DND-41 (cell line): ENCODE results near the gene TINAG.

Source experiments
- CTCF ChIP-seq: IDR thresholded peaks from 2 replicates; pipeline ENCODE4 v1.5.1; 2012; ENCODE audit warnings: borderline replicate concordance, low read length, moderate library complexity, mild to moderate bottlenecking; ENCODE audit not compliant: poor library complexity, severe bottlenecking; ENCODE audit errors: extremely low read depth
- EZH2 ChIP-seq: IDR thresholded peaks from 3 replicates; pipeline ENCODE4 v1.6.1; 2012; ENCODE audit warnings: borderline replicate concordance, low read depth, mild to moderate bottlenecking, moderate library complexity, low read length, inconsistent platforms; ENCODE audit not compliant: severe bottlenecking

- TF ChIP-seq CTCF (no peak), EZH2 (no peak)
These were observed 69.5 kb downstream of the TINAG start for GRCh38 chr6:54377776-54378175.
